ENCODE results near the gene SAMD4B.

DNA sequence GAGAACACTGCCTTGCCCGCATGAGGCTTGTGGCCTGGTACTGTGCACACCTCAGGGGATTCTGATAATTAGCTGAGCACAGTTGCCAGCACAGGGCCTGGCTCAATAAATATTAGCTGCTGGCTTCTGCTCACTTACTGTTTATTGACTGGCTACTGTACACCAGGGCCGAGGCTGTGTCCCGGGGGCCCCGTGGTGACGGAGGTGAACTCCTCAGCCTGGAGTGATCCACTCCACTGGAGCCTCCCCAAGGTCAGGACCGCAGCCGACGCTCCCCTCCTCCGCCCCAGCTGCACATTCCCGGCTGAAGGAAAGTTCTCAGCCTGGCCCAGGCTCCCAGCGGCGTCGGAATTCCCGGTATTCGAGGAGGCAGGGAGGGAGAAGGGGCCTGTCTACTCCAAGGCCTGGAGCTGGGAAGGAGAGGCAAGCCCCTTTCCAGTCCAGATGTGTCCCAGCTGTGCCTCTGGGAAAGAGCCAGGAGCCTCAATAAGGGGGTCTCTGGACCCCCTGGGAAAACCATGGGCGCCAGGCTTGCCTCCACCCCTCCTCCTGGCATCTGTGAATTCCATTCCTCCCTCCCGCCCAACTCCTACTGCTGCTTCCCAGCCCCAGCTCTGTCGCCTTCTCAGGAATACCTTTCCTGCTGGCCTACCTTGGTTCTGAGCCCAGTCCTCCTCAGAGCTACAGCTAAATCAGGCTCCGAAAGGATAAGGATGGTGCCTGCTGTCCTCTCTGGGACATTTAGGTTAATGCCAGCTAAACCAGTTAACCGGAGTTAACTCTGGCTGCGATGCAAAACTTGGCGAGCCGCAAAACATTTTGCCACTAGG is 86.3 kb downstream of the SAMD4B start:
- TF ChIP-seq, protein P1, sequence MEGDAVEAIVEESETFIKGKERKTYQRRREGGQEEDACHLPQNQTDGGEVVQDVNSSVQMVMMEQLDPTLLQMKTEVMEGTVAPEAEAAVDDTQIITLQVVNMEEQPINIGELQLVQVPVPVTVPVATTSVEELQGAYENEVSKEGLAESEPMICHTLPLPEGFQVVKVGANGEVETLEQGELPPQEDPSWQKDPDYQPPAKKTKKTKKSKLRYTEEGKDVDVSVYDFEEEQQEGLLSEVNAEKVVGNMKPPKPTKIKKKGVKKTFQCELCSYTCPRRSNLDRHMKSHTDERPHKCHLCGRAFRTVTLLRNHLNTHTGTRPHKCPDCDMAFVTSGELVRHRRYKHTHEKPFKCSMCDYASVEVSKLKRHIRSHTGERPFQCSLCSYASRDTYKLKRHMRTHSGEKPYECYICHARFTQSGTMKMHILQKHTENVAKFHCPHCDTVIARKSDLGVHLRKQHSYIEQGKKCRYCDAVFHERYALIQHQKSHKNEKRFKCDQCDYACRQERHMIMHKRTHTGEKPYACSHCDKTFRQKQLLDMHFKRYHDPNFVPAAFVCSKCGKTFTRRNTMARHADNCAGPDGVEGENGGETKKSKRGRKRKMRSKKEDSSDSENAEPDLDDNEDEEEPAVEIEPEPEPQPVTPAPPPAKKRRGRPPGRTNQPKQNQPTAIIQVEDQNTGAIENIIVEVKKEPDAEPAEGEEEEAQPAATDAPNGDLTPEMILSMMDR (IDR thresholded peaks at IDR 0.05 in 2 of 3, conservative IDR thresholded peaks at IDR 0.05 in 1 of 3; ENCODE audit: insufficient read depth in 2 of 3, low read depth in 1 of 3, low read length in 3 of 3), result no peak
- TF ChIP-seq GABPA (tag; conservative IDR thresholded peaks at IDR 0.05; ENCODE audit: low read depth) (no peak), ZNF444 (CRISPR knock-in tag; IDR thresholded peaks at IDR 0.05) (no peak), POLR2A (conservative IDR thresholded peaks at IDR 0.05) (no peak), GATAD2B (IDR thresholded peaks at IDR 0.05; ENCODE audit: borderline replicate concordance) (no peak)

Measured in K562 (cell line).